GM12865 (cell line): Measurements from ENCODE around the gene ALG9.

ENCODE experiments used
- DNase-seq: peaks from one replicate; pipeline ENCODE4 v3.0.0; 2010; ENCODE audit warnings: low read depth
- H3K4me3 ChIP-seq: 2 replicates; pipeline ENCODE4 v1.5.1; 2011; ENCODE audit warnings: mild to moderate bottlenecking, low read depth, low read length, control low read depth
- CTCF ChIP-seq: IDR thresholded peaks from 2 replicates; pipeline ENCODE4 v1.5.1; 2011; ENCODE audit warnings: low read length, control low read depth, low read depth, inconsistent platforms; ENCODE audit not compliant: insufficient read depth; ENCODE audit errors: missing control alignments

The ALG9 gene

GRCh38 chr11:111748035-111748804 is 123.2 kb downstream of the ALG9 start:
- DNase-seq: no peak
- no peak overlapping the region for H3K4me3 ChIP-seq
- no peak for TF ChIP-seq CTCF

GRCh38 chr11:111745719-111746504 is 125.5 kb downstream of the ALG9 start:
- no peak for DNase-seq
- TF ChIP-seq CTCF: no peak
- no peak overlapping the region for H3K4me3 ChIP-seq

- no peak overlapping the region for H3K4me3 ChIP-seq
- no peak for TF ChIP-seq CTCF
- DNase-seq: no peak
These were observed 127.7 kb downstream of the ALG9 start for GRCh38 chr11:111743700-111744099.

- no peak for TF ChIP-seq CTCF
These were observed 129.6 kb downstream of the ALG9 start for GRCh38 chr11:111741751-111742150.

GRCh38 chr11:111739299-111739698 is 132.1 kb downstream of the ALG9 start:
- TF ChIP-seq CTCF: no peak
- no peak overlapping the region for H3K4me3 ChIP-seq
- no peak for DNase-seq

More at GRCh38 chr11:111741751-111742150, 129.6 kb downstream of the ALG9 start:
- H3K4me3 ChIP-seq: no peak overlapping the region
- DNase-seq: no peak

- DNase-seq: no peak
- H3K4me3 ChIP-seq: no peak overlapping the region
- no peak for TF ChIP-seq CTCF
These were observed 133.8 kb downstream of the ALG9 start for GRCh38 chr11:111737444-111738210.
